B cell (primary cell): ENCODE measurements around the gene ANAPC5.

Experiments used
- CTCF ChIP-seq: fragments of 200-600 bp; IDR thresholded peaks from one replicate; pipeline ENCODE4 v1.8.0; 2022; ENCODE audit warnings: antibody characterized with exemption, mild to moderate bottlenecking
- EZH2 ChIP-seq: IDR thresholded peaks from 2 replicates; pipeline ENCODE4 v1.6.1; 2012; ENCODE audit warnings: borderline replicate concordance, low read depth, mild to moderate bottlenecking, moderate library complexity, low read length; ENCODE audit not compliant: insufficient read depth, poor library complexity, severe bottlenecking

- TF ChIP-seq CTCF, result no peak
- no peak for TF ChIP-seq EZH2
Observed at GRCh38 chr12:121383601-121384021, 31.4 kb upstream of the ANAPC5 start.
